LNCaP clone FGC (cell line): ENCODE data around the gene MRTFA.

Experiments
- DNase-seq: peaks from one replicate; pipeline ENCODE4 v3.0.0-alpha.2; 2011; ENCODE audit warnings: low read depth
- H3K4me3 ChIP-seq: 2 replicates; pipeline ENCODE4 v1.5.1; 2011; ENCODE audit warnings: mild to moderate bottlenecking, low read depth, low read length, control low read depth
- CTCF ChIP-seq: IDR thresholded peaks from 2 replicates; pipeline ENCODE4 v1.5.1; 2012; ENCODE audit warnings: mild to moderate bottlenecking; ENCODE audit not compliant: control insufficient read depth, insufficient read depth; ENCODE audit errors: extremely low read depth

Gene MRTFA

GRCh38 chr22:40394607-40395006 is 241.9 kb downstream of the MRTFA start:
- no peak overlapping the region for H3K4me3 ChIP-seq
- TF ChIP-seq CTCF: no peak
- DNase-seq: no peak

- DNase-seq: no peak
- no peak for TF ChIP-seq CTCF
- no peak overlapping the region for H3K4me3 ChIP-seq
Measured at GRCh38 chr22:40392618-40393017, 243.9 kb downstream of the MRTFA start.

- H3K4me3 ChIP-seq: no peak overlapping the region
- no peak for TF ChIP-seq CTCF
- DNase-seq: no peak
Measured at GRCh38 chr22:40391417-40391816, 245.1 kb downstream of the MRTFA start.

- DNase-seq: no peak
- no peak for TF ChIP-seq CTCF
- H3K4me3 ChIP-seq: 0 out of 2 replicates have a peak overlapping the region, but pooled peaks have one; percentile 2
Measured at GRCh38 chr22:40388231-40388630, 248.3 kb downstream of the MRTFA start.

GRCh38 chr22:40387746-40388145 is 248.8 kb downstream of the MRTFA start:
- H3K4me3 ChIP-seq: peak overlapping the region; percentile 29
- no peak for TF ChIP-seq CTCF
- peak; percentile 50 for DNase-seq

- no peak for TF ChIP-seq CTCF
- H3K4me3 ChIP-seq: no peak overlapping the region
- no peak for DNase-seq
Measured at GRCh38 chr22:40385036-40385782, 251.3 kb downstream of the MRTFA start.

GRCh38 chr22:40383905-40384304 is 252.6 kb downstream of the MRTFA start:
- DNase-seq: no peak
- no peak overlapping the region for H3K4me3 ChIP-seq
- TF ChIP-seq CTCF: no peak
